KOPT-K1 (cell line): ENCODE measurements around the gene MED25.

ENCODE experiments used
- H3K27ac ChIP-seq: fragments of 200-600 bp; sonication (generic); 2 replicates; pipeline ENCODE4 v1.5.1; 2016; ENCODE audit warnings: antibody characterized with exemption, mild to moderate bottlenecking, low read depth, low read length; ENCODE audit not compliant: poor library complexity, severe bottlenecking
- H3K36me3 ChIP-seq: fragments of 200-600 bp; sonication (generic); 2 replicates; pipeline ENCODE4 v1.5.1; 2017; ENCODE audit warnings: antibody characterized with exemption, mild to moderate bottlenecking, low read length, moderate library complexity; ENCODE audit not compliant: insufficient read depth
- H3K9me3 ChIP-seq: fragments of 200-600 bp; sonication (generic); 2 replicates; pipeline ENCODE4 v1.5.1; 2017; ENCODE audit warnings: antibody characterized with exemption, low read length, mild to moderate bottlenecking; ENCODE audit not compliant: insufficient read depth, poor library complexity, severe bottlenecking

The MED25 gene

GRCh38 chr19:49817964-49818648, at the start of gene MED25:
Gene MED25, plus strand, starts transcription at chr19:49818289. Its CDS starts 53 bp downstream, at chr19:49818342.
- Histone ChIP-seq H3K9me3 (no peaks in the 10 kb centered on the region), H3K27ac (peak within 1 kb of the TSS; percentile 74), H3K36me3 (peaks cover 15% of the 10 kb centered on the region; the same call in 1 of the 2 replicates)

DNA sequence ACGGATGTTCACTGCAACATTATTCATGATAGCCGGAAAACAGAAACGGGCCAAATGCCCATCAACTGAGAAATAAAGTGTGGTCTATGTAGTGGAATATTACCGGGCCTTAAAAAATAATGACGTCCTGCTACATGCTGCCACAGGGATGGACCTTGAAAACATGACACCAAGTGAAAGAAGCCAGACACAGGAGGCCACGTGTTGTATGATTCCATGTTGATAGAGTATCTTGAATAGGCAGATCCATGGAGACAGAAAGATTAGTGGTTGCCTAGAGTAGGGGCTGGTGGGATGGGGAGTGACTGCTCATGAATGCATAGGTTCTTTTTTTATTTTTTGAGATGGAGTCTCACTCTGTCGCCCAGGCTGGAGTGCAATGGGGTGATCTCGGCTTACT, 47.6 kb upstream of the MED25 start:
- no peaks in the 10 kb centered on the region for H3K9me3 ChIP-seq
- no peak overlapping the region for H3K27ac ChIP-seq

DNA sequence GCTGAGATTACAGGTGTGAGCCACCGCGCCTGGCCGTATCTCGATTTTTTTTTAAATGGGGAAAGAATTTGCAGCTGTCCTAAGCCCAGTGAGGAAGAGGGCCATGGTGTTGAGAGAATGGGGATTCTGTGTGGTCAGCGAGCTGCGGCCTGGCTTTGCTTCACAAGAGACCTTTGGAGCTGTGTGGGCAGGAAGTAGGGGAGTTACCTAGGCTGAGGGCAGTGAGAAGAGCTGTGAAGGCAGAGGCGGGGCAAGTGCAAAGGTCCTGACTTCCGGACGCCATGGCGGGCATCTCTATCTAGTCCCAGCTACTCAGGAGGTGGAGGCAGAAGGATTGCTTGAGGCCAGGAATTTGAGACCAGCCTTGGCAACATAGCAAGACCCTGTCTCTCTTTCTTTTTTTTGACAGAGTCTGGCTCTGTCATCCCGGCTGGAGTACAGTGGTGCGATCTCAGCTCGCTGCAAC, 46.4 kb upstream of the MED25 start:
- Histone ChIP-seq H3K36me3 (no peaks in the 10 kb centered on the region; the same call in 1 of the 2 replicates), H3K27ac (no peak overlapping the region)

More for the DNA sequence above, 47.6 kb upstream of the MED25 start:
- no peaks in the 10 kb centered on the region; the same call in 1 of the 2 replicates for H3K36me3 ChIP-seq

GRCh38 chr19:49772850-49773432, 45.1 kb upstream of the MED25 start:
- Histone ChIP-seq H3K27ac (no peak overlapping the region), H3K9me3 (no peaks in the 10 kb centered on the region), H3K36me3 (no peaks in the 10 kb centered on the region; the same call in 1 of the 2 replicates)

More for the DNA sequence above, 46.4 kb upstream of the MED25 start:
- H3K9me3 ChIP-seq, result no peaks in the 10 kb centered on the region

DNA sequence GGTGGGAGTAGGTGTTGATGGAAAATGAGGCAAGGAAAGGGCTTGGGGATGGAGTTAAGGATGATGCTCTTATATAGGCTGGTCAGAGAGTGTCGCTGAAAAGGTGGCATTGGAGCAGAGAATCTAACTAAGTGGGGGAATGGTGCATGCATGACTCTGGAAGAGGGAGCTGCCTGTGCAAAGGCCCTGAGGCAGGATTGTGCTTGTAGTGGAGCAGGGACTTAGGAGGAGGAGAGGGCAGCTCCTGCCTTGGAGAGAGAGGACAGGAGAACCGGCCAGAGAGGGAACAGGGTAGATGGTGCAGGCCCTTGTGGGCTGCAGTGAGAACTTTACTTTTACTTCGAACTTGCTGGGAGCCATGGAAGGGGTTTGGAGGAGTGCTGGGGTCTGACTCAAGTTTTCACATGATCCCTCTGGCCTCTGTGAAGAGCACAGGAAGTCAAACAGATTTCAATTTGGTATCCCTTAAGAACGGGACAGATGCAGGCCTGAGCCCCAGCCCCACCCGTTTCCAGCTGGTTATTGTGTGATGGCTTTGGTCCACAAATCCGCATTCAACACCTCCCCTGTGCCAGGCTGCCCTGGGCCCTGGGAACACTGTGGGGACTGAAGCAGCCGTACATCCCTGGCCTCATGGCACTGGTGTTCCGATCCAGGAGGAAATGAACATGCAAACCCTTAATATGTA, 44.3 kb upstream of the MED25 start:
- no peaks in the 10 kb centered on the region; the same call in 1 of the 2 replicates for H3K36me3 ChIP-seq
- no peak overlapping the region for H3K27ac ChIP-seq
- H3K9me3 ChIP-seq, result no peaks in the 10 kb centered on the region

- H3K36me3 ChIP-seq, result no peaks in the 10 kb centered on the region; the same call in 1 of the 2 replicates
- H3K9me3 ChIP-seq, result no peaks in the 10 kb centered on the region
Measured at GRCh38 chr19:49774969-49775368, 43.1 kb upstream of the MED25 start.

DNA sequence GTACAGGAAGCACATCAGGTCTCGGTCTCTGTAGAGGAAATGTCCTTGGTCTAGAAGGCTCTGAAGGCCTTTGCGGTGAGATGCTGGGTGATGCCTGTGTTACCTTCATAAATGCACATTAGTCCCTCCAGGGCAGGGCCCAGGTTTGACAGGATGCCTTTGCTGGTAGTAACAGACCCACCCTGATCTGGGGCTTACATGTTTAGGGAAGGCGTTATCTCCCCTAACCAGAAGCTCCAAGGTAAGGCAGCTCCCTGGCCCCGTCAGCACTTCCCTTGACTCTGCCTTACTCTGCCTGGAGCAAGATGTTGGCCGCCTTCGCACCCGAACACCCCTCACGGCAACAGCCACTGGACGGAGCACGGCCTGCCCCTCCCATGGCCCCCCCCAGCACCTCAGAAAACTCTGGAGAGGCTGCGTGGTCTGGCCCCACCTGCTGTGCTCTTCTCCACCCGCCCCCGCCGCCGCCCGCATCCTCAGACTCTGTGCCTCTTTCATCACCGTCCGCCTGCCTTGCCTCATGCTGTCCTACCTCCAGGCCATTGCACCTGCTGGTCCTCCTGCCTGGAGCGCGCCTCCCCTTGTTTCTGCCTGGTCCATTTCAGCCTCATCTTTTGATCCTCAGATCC, 42.2 kb upstream of the MED25 start:
- peaks cover 5% of the 10 kb centered on the region; the same call in 1 of the 2 replicates for H3K36me3 ChIP-seq
- H3K27ac ChIP-seq, result no peak overlapping the region
- no peaks in the 10 kb centered on the region for H3K9me3 ChIP-seq

More at GRCh38 chr19:49774969-49775368, 43.1 kb upstream of the MED25 start:
- H3K27ac ChIP-seq, result no peak overlapping the region

GRCh38 chr19:49776371-49776764, 41.7 kb upstream of the MED25 start:
- Histone ChIP-seq H3K27ac (no peak overlapping the region), H3K9me3 (no peaks in the 10 kb centered on the region), H3K36me3 (peaks cover 5% of the 10 kb centered on the region; the same call in 1 of the 2 replicates)

- H3K9me3 ChIP-seq, result no peaks in the 10 kb centered on the region
- no peak overlapping the region for H3K27ac ChIP-seq
- H3K36me3 ChIP-seq, result peaks cover 33% of the 10 kb centered on the region
Measured at GRCh38 chr19:49779731-49780555, 38.1 kb upstream of the MED25 start.

DNA sequence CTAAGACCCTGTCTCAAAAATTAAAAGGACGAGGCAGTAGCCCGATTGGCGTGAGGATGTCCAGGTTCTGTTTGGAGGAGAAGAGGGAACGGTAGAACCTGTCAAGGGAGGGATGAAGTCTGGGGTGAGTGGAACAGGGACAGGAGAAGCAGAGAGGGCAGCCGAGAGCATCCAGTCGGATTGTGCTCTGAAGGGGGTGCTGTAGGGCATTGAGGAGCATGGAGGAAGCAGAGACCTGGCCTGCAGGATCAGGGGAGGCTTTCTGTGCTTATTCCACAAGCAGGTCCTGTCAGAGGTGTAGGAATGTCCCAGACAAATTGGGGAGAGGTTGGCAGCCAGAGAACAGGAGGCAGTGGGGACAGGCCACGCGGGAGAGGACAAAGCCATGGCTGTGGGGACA, 37.2 kb upstream of the MED25 start:
- H3K9me3 ChIP-seq, result no peaks in the 10 kb centered on the region
- H3K27ac ChIP-seq, result no peak overlapping the region
- H3K36me3 ChIP-seq, result peaks cover 42% of the 10 kb centered on the region

DNA sequence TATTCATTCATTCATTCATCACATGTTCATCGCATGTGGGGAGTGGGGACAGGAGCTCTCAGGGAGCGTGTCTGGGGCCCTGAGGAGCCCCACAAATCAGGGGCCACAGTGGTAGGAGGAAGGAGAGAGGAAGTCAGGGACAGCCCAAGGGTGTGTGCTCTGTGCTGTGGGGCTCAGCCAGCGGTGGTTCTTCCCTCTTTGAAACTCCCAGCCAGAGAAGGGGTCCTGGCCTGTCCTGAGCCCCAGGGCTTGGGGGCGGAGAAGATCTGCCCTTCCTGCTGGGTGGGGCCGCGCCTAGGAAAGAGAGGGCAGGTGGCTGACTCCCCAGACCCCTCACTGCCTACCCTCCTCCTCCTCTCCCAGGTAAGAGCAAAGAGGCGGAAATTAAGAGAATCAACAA, 36.7 kb upstream of the MED25 start:
- H3K36me3 ChIP-seq, result peaks cover 47% of the 10 kb centered on the region
- no peak overlapping the region for H3K27ac ChIP-seq
- no peaks in the 10 kb centered on the region for H3K9me3 ChIP-seq

DNA sequence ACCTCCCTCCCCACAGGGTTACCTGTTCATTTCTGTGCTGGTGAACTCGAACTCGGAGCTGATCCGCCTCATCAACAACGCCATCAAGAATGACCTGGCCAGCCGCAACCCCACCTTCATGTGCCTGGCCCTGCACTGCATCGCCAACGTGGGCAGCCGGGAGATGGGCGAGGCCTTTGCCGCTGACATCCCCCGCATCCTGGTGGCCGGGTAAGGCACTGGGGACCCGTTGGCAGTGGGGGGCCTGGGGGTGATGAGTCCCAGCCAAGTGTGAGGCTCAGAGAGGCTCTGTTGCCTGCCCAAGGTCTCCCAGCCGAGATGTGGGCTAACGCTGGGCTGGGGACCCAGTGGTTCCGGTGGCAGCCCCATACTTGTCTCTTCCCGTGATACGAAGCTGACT, 35.6 kb upstream of the MED25 start:
- H3K36me3 ChIP-seq, result peaks cover 51% of the 10 kb centered on the region
- no peak overlapping the region for H3K27ac ChIP-seq
- no peaks in the 10 kb centered on the region for H3K9me3 ChIP-seq

DNA sequence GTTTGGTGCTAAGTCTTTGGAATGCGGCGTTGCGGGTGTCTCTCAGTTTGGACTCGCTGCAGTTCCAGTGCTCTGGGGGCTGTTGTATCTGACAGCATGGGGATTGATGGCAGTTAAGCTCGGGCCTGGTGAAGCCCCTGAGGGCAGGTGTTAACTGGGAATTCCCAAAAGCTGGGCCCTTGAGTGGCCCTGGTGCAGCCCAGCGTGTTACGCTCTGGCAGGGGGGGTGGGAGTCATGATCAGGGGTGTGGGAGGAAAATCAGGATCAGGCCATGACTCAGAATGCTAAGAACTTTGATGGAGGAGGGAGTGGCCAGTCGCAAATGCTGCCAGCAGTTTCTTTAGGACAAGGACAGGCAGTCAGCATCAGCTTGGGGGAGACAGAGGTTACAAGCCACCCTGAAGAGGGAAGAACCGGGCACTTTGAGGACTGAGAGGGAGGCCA, 31.7 kb upstream of the MED25 start:
- Histone ChIP-seq H3K27ac (no peak overlapping the region), H3K36me3 (peaks cover 86% of the 10 kb centered on the region), H3K9me3 (no peaks in the 10 kb centered on the region)

GRCh38 chr19:49787746-49788145, 30.3 kb upstream of the MED25 start:
- Histone ChIP-seq H3K9me3 (no peaks in the 10 kb centered on the region), H3K27ac (no peak overlapping the region), H3K36me3 (peaks cover 89% of the 10 kb centered on the region)
